Daoy (cell line): Measurements from ENCODE around the gene TMEM132A. TPM values are rescaled to one million over a fixed set of nuclear protein-coding genes. Genes with fewer than 3 reads are reported as not detected.

Experiments
- DNase-seq: peaks from one replicate; pipeline ENCODE4 v3.0.0-alpha.2; 2015; ENCODE audit warnings: low read depth
- total RNA-seq: library from RNA; depleted of rRNA; stranded (reverse); fragments of >200 nt; shearing (Covaris generic); gene quantifications from 2 replicates; pipeline ENCODE4 v1.2.3, GENCODE V29; 2014; rRNA removed

TMEM132A gene
- 59.4 and 82.6 TPM in 2 replicates for total RNA-seq

- peak; percentile 85 for DNase-seq
Measured at GRCh38 chr11:60924110-60924905, at the start of gene TMEM132A. TSS of gene TMEM132A (plus strand) at chr11:60924460. CDS start at chr11:60924634, 174 bp downstream.

GRCh38 chr11:60875366-60876167 is 48.7 kb upstream of the TMEM132A start:
- DNase-seq, result no peak

GRCh38 chr11:60876168-60876485 is 48.1 kb upstream of the TMEM132A start:
- no peak for DNase-seq

GRCh38 chr11:60878245-60879101 is 45.8 kb upstream of the TMEM132A start:
- no peak for DNase-seq

GRCh38 chr11:60879104-60879503 is 45.2 kb upstream of the TMEM132A start:
- DNase-seq, result no peak

- no peak for DNase-seq
Measured at GRCh38 chr11:60879971-60880588, 44.2 kb upstream of the TMEM132A start.

GRCh38 chr11:60880643-60881282 is 43.5 kb upstream of the TMEM132A start:
- DNase-seq, result no peak

- peak; percentile 53 for DNase-seq
Measured at GRCh38 chr11:60887556-60887955, 36.7 kb upstream of the TMEM132A start.

- no peak for DNase-seq
Measured at GRCh38 chr11:60889869-60890311, 34.4 kb upstream of the TMEM132A start.

GRCh38 chr11:60890696-60891095 is 33.6 kb upstream of the TMEM132A start:
- DNase-seq, result no peak

- no peak for DNase-seq
Measured at GRCh38 chr11:60891103-60891741, 33.0 kb upstream of the TMEM132A start.

- no peak for DNase-seq
Measured at GRCh38 chr11:60895687-60896086, 28.6 kb upstream of the TMEM132A start.

- DNase-seq, result no peak
Measured at GRCh38 chr11:60897496-60897895, 26.8 kb upstream of the TMEM132A start.

GRCh38 chr11:60899046-60899936 is 25.0 kb upstream of the TMEM132A start:
- peak; percentile 55 for DNase-seq

- no peak for DNase-seq
Measured at GRCh38 chr11:60899977-60900376, 24.3 kb upstream of the TMEM132A start.

GRCh38 chr11:60900673-60901404 is 23.4 kb upstream of the TMEM132A start:
- no peak for DNase-seq

GRCh38 chr11:60902625-60903024 is 21.6 kb upstream of the TMEM132A start:
- DNase-seq, result no peak

- DNase-seq, result no peak
Measured at GRCh38 chr11:60905047-60905446, 19.2 kb upstream of the TMEM132A start.
